A673 (cell line): Measurements from ENCODE around the gene FBXL15. TPM values are rescaled to one million over a fixed set of nuclear protein-coding genes. Genes with fewer than 3 reads are reported as not detected.

Experiments used
- BruUV-seq: library from RNA; stranded (reverse); fragments of 400-500 nt; replicated peaks from 2 replicates; lab custom pipeline; 2021; lab: Mats Ljungman, UMichigan
- CTCF ChIA-PET: fragments of 300-600 bp; sonication (Branson Sonifier 250); formaldehyde crosslinking; loops from one replicate; lab custom pipeline; 2022; ENCODE audit warnings: antibody characterized with exemption; lab: Charles Lee
- POLR2A ChIA-PET: fragments of 300-600 bp; sonication (Branson Sonifier 250); formaldehyde crosslinking; loops from one replicate; lab custom pipeline; 2022; ENCODE audit warnings: antibody characterized with exemption; ENCODE audit not compliant: low non-redundant PET; lab: Charles Lee
- DNase-seq: peaks from one replicate; pipeline ENCODE4 v3.0.0-alpha.2; 2015; ENCODE audit warnings: low spot score
- H3K27ac ChIP-seq: fragments of 200-600 bp; sonication (generic); 2 replicates; pipeline ENCODE4 v1.5.1; 2016; ENCODE audit warnings: mixed run types, low read depth, mild to moderate bottlenecking, mixed read lengths, antibody characterized with exemption, low read length; ENCODE audit not compliant: poor library complexity, severe bottlenecking
- H3K27me3 ChIP-seq: fragments of 200-600 bp; sonication (generic); replicated peaks from 2 replicates; pipeline ENCODE4 v1.6.1; 2017; ENCODE audit warnings: mixed run types, low read depth, mild to moderate bottlenecking, mixed read lengths, antibody characterized with exemption, low read length; ENCODE audit not compliant: insufficient read depth, poor library complexity
- H3K36me3 ChIP-seq: fragments of 200-600 bp; sonication (generic); 2 replicates; pipeline ENCODE4 v1.6.1; 2016; ENCODE audit warnings: mixed run types, mild to moderate bottlenecking, mixed read lengths, antibody characterized with exemption, low read length; ENCODE audit not compliant: insufficient read depth, poor library complexity, severe bottlenecking
- H3K4me1 ChIP-seq: fragments of 200-600 bp; sonication (generic); 2 replicates; pipeline ENCODE4 v1.6.1; 2017; ENCODE audit warnings: mixed run types, mild to moderate bottlenecking, mixed read lengths, antibody characterized with exemption, low read length; ENCODE audit not compliant: insufficient read depth, poor library complexity, severe bottlenecking
- H3K4me3 ChIP-seq: fragments of 200-600 bp; sonication (generic); 2 replicates; pipeline ENCODE4 v1.5.1; 2016; ENCODE audit warnings: low read depth, mixed run types, mild to moderate bottlenecking, mixed read lengths, low read length; ENCODE audit not compliant: poor library complexity, severe bottlenecking
- H3K9me3 ChIP-seq: fragments of 200-600 bp; sonication (generic); 2 replicates; pipeline ENCODE4 v1.6.1; 2016; ENCODE audit warnings: mixed run types, low read depth, mild to moderate bottlenecking, mixed read lengths, antibody characterized with exemption, low read length; ENCODE audit not compliant: poor library complexity, severe bottlenecking
- EZH2 ChIP-seq: fragments of 200-600 bp; sonication (generic); IDR thresholded peaks from 2 replicates; pipeline ENCODE4 v1.6.1; 2017; ENCODE audit warnings: borderline replicate concordance, low read depth, mild to moderate bottlenecking, mixed read lengths, antibody characterized with exemption, low read length; ENCODE audit not compliant: poor library complexity, severe bottlenecking
- intact Hi-C: fragments of 100-400 bp; cut with micrococcal nuclease; formaldehyde crosslinking; loops from one replicate; pipeline ENCODE4 v1.10.0; 2022; ENCODE audit not compliant: unreplicated experiment
- total RNA-seq: library from RNA; stranded (reverse); gene quantifications from 2 replicates; pipeline ENCODE4 v1.2.3, GENCODE V29; 2021
- TF ChIP-seq, protein P1 (sequence below): fragments of 300-800, 200-600 bp; sonication (generic); conservative IDR thresholded peaks from 2 replicates; pipeline ENCODE4 v1.5.1; 2017; ENCODE audit warnings: low read depth, mild to moderate bottlenecking, antibody characterized with exemption, low read length, moderate library complexity, mixed read lengths

FBXL15 gene
- total RNA-seq, 1 experiment from 2014 or later: 8.9 TPM

GRCh38 chr10:102410429-102411073 lies 10.1 kb upstream of the FBXL15 start:
- H3K9me3 ChIP-seq: no peaks in the 10 kb centered on the region
- H3K27me3 ChIP-seq: no peaks in the 10 kb centered on the region
- H3K27ac ChIP-seq: peak overlapping the region; percentile 42
- DNase-seq: peak; percentile 48
- intact Hi-C loops: no loop called here
- no TSS peak for BruUV-seq
- peak overlapping the region; percentile 61 for H3K4me3 ChIP-seq
- H3K36me3 ChIP-seq: no peaks in the 10 kb centered on the region
- POLR2A ChIA-PET: no interaction called here
- peaks cover 23% of the 10 kb centered on the region for H3K4me1 ChIP-seq
- CTCF ChIA-PET: interaction anchor here (0.9 kb wide), 1 partner anchor 10 kb away, joined by 3 read pairs; no protein-coding TSS in a partner anchor
- TF ChIP-seq, protein P1, sequence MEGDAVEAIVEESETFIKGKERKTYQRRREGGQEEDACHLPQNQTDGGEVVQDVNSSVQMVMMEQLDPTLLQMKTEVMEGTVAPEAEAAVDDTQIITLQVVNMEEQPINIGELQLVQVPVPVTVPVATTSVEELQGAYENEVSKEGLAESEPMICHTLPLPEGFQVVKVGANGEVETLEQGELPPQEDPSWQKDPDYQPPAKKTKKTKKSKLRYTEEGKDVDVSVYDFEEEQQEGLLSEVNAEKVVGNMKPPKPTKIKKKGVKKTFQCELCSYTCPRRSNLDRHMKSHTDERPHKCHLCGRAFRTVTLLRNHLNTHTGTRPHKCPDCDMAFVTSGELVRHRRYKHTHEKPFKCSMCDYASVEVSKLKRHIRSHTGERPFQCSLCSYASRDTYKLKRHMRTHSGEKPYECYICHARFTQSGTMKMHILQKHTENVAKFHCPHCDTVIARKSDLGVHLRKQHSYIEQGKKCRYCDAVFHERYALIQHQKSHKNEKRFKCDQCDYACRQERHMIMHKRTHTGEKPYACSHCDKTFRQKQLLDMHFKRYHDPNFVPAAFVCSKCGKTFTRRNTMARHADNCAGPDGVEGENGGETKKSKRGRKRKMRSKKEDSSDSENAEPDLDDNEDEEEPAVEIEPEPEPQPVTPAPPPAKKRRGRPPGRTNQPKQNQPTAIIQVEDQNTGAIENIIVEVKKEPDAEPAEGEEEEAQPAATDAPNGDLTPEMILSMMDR: no peak
- no peak for TF ChIP-seq EZH2

DNA sequence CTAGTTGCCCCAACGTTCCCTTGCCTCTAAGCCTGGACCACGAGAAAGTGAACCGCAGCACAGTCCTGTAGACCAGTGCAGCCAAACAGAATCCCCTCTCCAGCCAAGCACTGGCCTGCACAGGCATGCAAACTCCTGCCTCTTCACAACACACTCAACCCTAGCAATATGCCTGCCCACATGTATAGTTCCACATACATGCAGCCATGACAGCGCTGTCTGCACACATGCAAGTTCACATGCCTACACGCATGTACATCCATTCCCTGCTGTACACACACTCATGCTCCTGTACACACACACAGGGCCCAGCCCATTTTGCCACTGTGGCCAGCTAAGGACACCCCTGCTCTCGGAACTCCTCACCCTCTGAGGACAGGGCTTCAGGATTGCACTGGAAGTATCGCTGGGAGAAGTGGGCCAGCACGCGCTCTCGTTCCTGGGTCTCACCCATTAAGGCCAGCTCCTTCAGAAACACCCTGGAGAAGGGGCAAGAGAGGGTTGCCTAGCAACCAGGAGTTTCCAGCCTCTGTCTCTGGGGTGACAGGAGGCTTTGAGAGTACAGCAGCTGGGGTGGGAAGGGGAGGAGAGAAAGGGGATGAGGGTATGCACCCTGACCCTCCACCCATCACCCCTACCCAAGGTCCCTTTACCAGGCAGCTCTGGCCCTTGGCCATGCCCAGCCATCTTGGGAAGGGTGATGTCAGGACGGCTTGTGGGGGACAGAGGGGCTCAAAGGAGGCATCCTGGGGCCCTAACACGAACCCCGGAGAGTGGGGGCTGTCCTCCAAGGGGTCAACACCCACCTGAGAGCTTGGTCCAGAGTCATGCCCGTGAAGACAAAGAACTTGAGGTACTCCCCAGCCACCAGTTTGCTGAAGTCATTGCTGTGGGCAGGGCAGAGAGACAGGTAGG lies 9.0 kb upstream of the FBXL15 start:
- Histone ChIP-seq H3K27me3 (no peaks in the 10 kb centered on the region), H3K4me1 (peaks cover 23% of the 10 kb centered on the region), H3K27ac (no peak overlapping the region), H3K9me3 (no peaks in the 10 kb centered on the region), H3K4me3 (no peak overlapping the region), H3K36me3 (no peaks in the 10 kb centered on the region)
- POLR2A ChIA-PET: no interaction called here
- BruUV-seq: no TSS peak
- no peak for DNase-seq
- CTCF ChIA-PET: no interaction called here
- intact Hi-C loops: no loop called here
- no peak for TF ChIP-seq EZH2
- TF ChIP-seq, protein P1: no peak

DNA sequence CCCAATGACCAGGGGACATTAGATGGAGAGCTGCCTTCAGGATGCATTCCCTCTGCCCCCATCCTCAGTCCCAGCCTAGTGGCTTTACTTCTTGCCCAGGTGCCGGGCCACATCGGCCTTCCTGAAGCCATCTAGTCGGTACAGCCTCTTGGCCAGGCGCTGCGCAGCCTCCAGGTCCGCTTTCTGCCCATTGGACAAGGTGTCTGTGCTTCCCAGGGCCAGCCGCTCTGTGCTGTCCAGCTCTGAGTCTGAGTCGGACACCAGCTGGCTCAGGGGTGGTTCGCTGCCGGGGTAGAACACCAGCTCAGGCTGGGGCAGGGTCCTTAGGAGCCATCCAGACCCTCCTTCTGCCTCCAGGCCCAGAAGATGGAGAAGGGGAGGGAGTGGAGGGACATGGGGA lies 8.3 kb upstream of the FBXL15 start:
- H3K4me3 ChIP-seq: no peak overlapping the region
- H3K27ac ChIP-seq: no peak overlapping the region
- H3K9me3 ChIP-seq: no peaks in the 10 kb centered on the region
- no peaks in the 10 kb centered on the region for H3K36me3 ChIP-seq
- CTCF ChIA-PET: interaction anchor here (0.5 kb wide), 1 partner anchor 171 kb away, joined by 3 read pairs; no protein-coding TSS in a partner anchor
- H3K4me1 ChIP-seq: peaks cover 23% of the 10 kb centered on the region
- no peaks in the 10 kb centered on the region for H3K27me3 ChIP-seq
- DNase-seq: no peak
- POLR2A ChIA-PET: no interaction called here
- no TSS peak for BruUV-seq
- intact Hi-C loops: no loop called here
- TF ChIP-seq EZH2: no peak
- TF ChIP-seq, protein P1: no peak
